ENCODE results near the gene STIL.

The STIL gene

GRCh38 chr1:47222476-47222875 is 91.5 kb downstream of the STIL start:
- in situ Hi-C loops (cut with HindIII; ENCODE audit: low sequenced_read_pairs), result no loop called here
- TF ChIP-seq CTCF (IDR thresholded peaks at IDR 0.05; ENCODE audit: low read depth, low read length), result no peak
- no peak overlapping the region for H3K4me3 ChIP-seq (ENCODE audit: low read depth, low read length)
- no peak for DNase-seq (ENCODE audit: low read depth, low spot score)

- no peak for TF ChIP-seq CTCF (IDR thresholded peaks at IDR 0.05; ENCODE audit: low read depth, low read length)
- no peak for DNase-seq (ENCODE audit: low read depth, low spot score)
- in situ Hi-C loops (cut with HindIII; ENCODE audit: low sequenced_read_pairs), result no loop called here
- H3K4me3 ChIP-seq (ENCODE audit: low read depth, low read length), result no peak overlapping the region
Observed at GRCh38 chr1:47219590-47220220, 94.2 kb downstream of the STIL start.

- in situ Hi-C loops (cut with HindIII; ENCODE audit: low sequenced_read_pairs), result no loop called here
- DNase-seq (ENCODE audit: low read depth, low spot score), result no peak
- H3K4me3 ChIP-seq (ENCODE audit: low read depth, low read length), result no peak overlapping the region
- no peak for TF ChIP-seq CTCF (IDR thresholded peaks at IDR 0.05; ENCODE audit: low read depth, low read length)
Observed at GRCh38 chr1:47219001-47219400, 94.9 kb downstream of the STIL start.

GRCh38 chr1:47216278-47217059 is 97.5 kb downstream of the STIL start:
- TF ChIP-seq CTCF (IDR thresholded peaks at IDR 0.05; ENCODE audit: low read depth, low read length), result no peak
- H3K4me3 ChIP-seq (ENCODE audit: low read depth, low read length), result no peak overlapping the region
- in situ Hi-C loops (cut with HindIII; ENCODE audit: low sequenced_read_pairs), result no loop called here
- no peak for DNase-seq (ENCODE audit: low read depth, low spot score)

- H3K4me3 ChIP-seq (ENCODE audit: low read depth, low read length), result no peak overlapping the region
- in situ Hi-C loops (cut with HindIII; ENCODE audit: low sequenced_read_pairs), result no loop called here
- TF ChIP-seq CTCF (IDR thresholded peaks at IDR 0.05; ENCODE audit: low read depth, low read length), result no peak
- DNase-seq (ENCODE audit: low read depth, low spot score), result no peak
Observed at GRCh38 chr1:47215713-47216112, 98.2 kb downstream of the STIL start.

- H3K4me3 ChIP-seq (ENCODE audit: low read depth, low read length), result no peak overlapping the region
- in situ Hi-C loops (cut with HindIII; ENCODE audit: low sequenced_read_pairs), result no loop called here
- TF ChIP-seq CTCF (IDR thresholded peaks at IDR 0.05; ENCODE audit: low read depth, low read length), result no peak
- no peak for DNase-seq (ENCODE audit: low read depth, low spot score)
Observed at GRCh38 chr1:47214549-47214948, 99.4 kb downstream of the STIL start.
